ENCODE measurements around the gene STK11.

The STK11 gene

DNA sequence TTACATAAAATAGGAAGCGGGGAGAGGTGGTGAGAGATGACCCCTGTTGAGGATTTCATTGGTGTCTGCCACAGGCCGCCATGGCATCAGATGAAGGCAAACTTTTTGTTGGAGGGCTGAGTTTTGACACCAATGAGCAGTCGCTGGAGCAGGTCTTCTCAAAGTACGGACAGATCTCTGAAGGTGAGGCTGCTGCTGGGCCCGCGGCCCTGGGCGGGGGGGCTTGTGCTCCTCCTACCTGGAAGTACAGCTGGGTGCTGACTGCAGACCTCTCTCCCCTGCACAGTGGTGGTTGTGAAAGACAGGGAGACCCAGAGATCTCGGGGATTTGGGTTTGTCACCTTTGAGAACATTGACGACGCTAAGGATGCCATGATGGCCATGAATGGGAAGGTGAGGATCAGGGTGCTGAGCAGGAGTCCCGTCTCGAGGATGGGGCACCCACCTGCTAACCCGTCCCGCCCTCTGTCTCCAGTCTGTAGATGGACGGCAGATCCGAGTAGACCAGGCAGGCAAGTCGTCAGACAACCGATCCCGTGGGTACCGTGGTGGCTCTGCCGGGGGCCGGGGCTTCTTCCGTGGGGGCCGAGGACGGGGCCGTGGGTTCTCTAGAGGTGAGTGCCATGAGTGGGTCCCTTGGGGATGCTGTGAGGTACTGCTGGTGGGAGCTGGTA, 65.4 kb downstream of the STK11 start:
- no peak for DNase-seq (ENCODE audit: extremely low read depth in 1 of 2, low read depth in 1 of 2)

DNA sequence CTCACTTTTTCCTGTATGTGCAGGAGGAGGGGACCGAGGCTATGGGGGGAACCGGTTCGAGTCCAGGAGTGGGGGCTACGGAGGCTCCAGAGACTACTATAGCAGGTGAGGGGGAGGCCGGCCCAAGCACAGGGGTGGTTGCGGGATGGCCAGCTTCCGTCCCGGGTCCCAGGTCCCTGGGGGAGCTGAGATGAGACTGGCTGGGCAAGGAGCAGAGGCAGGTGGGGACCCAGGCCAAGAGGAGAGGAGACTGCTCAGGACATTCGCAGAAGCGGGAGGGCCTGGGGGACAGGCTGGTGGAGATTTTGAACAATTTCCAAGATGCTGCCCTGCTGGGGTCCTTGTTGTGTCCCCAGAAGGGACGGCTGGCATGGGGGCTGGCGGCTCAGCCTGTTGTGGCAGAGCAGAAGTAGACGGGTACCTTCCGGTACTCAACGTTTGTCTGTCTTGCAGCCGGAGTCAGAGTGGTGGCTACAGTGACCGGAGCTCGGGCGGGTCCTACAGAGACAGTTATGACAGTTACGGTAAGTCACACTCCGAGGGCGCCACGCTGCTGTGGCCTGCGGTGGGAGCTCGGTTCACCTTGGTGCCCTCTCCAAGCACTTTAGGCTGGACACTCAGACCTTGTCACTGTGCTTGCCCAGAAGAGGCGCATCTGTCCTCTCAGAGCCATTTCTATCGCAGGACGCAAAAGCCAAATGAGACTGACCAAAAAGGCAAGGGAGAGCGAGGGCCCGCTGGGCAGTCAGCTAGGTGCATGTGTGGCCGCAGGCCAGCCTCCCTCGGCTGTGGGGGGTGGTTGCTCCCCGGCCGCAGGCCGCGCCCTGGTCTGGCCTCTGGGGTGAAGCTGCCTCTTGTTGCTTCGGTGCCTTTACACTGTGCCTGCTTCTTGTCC, 66.2 kb downstream of the STK11 start:
- DNase-seq (ENCODE audit: extremely low read depth in 1 of 2, low read depth in 1 of 2) = no peak

- DNase-seq (ENCODE audit: extremely low read depth in 1 of 2, low read depth in 1 of 2) = no peak
Measured at GRCh38 chr19:1272423-1273262, 67.1 kb downstream of the STK11 start.

GRCh38 chr19:1273263-1274041, 67.9 kb downstream of the STK11 start:
- DNase-seq (ENCODE audit: extremely low read depth in 1 of 2, low read depth in 1 of 2) = no peak

DNA sequence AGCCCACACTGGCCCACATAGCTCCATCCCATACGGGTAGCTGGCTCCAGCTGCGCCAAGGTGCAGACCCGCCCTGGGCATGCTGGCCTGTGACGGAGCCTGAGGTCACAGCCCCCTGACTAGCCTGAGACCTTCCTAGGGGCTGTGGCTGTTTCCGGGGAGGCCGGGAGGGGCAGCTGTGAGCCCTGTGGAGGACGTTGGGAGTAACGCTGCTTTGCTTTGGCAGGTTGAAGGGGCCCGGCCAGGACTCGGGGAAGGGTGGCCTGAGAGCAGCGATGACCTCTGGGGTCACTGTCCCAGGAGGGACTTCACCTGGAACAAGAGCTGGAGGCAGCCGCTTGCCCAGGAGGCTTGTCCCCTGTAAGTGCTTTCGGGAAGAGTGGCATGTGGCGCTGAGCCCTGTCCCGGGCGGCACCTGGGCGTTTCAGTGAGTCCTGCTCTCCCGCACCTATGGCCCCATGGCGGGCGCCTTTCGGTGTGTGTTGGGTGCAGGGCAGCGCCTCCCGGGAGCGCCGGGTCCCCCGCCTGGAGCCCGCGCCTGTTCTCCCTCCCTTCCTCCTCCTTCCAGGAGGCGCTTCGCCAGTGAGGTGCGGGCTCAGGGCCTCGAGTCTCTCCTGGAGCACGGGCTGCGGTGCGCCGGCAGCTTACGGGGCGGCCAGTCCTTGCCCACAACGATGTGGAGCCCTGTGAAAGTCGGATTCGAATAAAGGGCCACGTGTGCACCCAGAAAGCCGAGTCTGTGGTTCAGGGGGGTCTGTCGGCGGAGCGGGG, 68.7 kb downstream of the STK11 start:
- DNase-seq (ENCODE audit: extremely low read depth in 1 of 2, low read depth in 1 of 2) = no peak

DNA sequence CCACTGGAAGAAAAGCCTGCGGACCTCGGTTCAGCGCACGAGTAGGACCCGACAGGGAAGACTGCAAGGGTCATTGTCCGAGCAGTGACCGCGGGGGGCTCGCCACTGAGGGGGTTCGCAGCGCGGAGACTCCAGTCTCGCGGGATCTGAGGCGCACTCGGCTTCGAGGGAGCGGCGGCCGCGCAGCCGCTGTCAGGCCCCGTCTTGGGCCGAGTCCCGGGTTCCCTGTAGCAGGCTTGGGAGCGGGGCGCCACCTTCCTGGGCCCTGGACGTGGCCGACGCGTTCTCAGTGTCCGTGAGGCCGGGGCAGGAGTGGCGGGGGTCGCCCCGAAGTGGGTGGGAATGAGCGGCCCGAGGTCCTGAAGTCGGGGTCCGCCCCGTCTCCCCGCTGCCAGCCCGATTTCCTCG, 69.3 kb downstream of the STK11 start:
- no peak for DNase-seq (ENCODE audit: extremely low read depth in 1 of 2, low read depth in 1 of 2)

DNA sequence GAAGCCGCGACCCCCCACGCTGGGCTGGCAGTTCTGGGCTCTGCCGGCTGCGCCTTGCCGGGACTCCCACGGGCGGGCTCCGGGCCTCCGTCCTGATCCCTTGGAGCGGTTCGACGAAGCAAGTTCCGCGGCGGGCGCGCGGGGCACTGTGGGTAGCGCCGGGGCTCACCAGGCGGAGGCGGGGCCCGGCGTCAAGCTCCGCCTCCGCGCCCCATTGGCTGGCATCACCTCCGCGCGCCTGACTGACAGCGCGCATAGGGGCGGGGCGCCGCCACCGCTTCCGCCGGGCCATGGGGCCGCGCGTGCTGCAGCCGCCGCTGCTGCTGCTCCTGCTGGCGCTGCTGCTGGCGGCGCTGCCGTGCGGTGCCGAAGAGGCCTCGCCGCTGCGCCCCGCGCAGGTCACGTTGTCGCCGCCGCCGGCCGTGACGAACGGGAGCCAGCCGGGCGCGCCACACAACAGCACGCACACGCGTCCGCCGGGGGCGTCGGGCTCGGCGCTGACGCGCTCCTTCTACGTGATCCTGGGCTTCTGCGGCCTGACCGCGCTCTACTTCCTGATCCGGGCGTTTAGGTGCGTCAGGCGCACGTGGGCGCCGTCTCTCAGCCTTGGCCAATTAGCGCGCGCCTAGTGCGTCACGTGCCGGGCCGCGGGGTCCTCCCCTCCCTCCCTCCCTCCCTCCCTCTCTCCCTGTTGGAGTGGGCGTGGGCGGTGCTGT, 69.8 kb downstream of the STK11 start, which contains the start of gene FAM174C:
Gene FAM174C (plus strand): TSS at position 271 of the 716 bp plus-strand sequence. CDS start 20 bp downstream, at position 291.
- DNase-seq (ENCODE audit: extremely low read depth in 1 of 2, low read depth in 1 of 2) = peak; percentile 91 to 96

- DNase-seq (ENCODE audit: extremely low read depth in 1 of 2, low read depth in 1 of 2) = no peak
Measured at GRCh38 chr19:1275976-1276627, 70.5 kb downstream of the STK11 start.

- no peak for DNase-seq (ENCODE audit: extremely low read depth in 1 of 2, low read depth in 1 of 2)
Measured at GRCh38 chr19:1276628-1277022, 71.0 kb downstream of the STK11 start.

DNA sequence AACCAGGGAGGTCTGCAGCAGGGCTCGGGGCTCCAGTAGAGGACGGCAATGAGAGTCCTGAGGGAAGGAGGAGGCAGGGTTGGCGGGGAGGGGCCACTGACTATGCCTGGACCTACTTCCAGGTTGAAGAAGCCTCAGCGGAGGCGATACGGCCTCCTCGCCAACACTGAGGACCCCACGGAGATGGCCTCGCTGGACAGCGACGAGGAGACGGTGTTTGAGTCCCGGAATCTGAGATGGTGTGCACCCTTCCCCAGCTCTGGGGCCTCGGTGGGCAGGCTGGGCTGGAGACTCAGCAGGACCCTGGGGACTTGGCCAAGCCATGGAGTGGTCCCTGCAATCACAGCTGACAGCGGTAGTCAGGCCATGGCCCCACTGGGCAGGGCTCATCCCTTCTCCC, 71.5 kb downstream of the STK11 start:
- DNase-seq (ENCODE audit: extremely low read depth in 1 of 2, low read depth in 1 of 2) = no peak
